Right ventricle myocardium superior (tissue), 1 donor: Measurements from ENCODE around the gene POLN. TPM values are rescaled to one million over a fixed set of nuclear protein-coding genes. Genes with fewer than 3 reads are reported as not detected.

Source experiments
- total RNA-seq: library from RNA; stranded (reverse); fragmentation: NEBNext Ultra II Directional; extraction: Animal tissue kit (Norgen Biotek cat#: 25700); gene quantifications from one replicate; pipeline ENCODE4 v1.2.1, GENCODE V29; 2021
- donor health status: DM: no; HTN: yes; CAD: no; lungs with severe emphysema.

The POLN gene
- total RNA-seq, 1 donor from 2014 or later: 2.3 TPM

Other genes with a start within 250 kb of the POLN start
- 10.4 TPM for gene NELFA, start 233.1 kb downstream of the POLN start, total RNA-seq
- gene NAT8L, start 182.8 kb downstream of the POLN start, total RNA-seq: 1.00 TPM
- gene HAUS3, start within 50 bp of the POLN start, total RNA-seq: 5.7 TPM
- 31.5 TPM for gene MXD4, start 20.0 kb upstream of the POLN start, total RNA-seq
- 6.7 TPM for gene ZFYVE28, start 176.5 kb upstream of the POLN start, total RNA-seq
- not detected for gene CFAP99, start 176.8 kb upstream of the POLN start, total RNA-seq
- 22.3 TPM for gene RNF4, start 227.0 kb upstream of the POLN start, total RNA-seq